ENCODE data around the gene ASIC3.
"Not testable (repeated sequence)": the region's sequence is repeated elsewhere in the genome, so short reads cannot be mapped to it uniquely, and the experiment has no call there.

The ASIC3 gene

GRCh38 chr7:151047976-151048815 is at the start of gene ASIC3:
Gene ASIC3, plus strand, starts transcription at chr7:151048531. Its CDS starts 355 bp downstream, at chr7:151048886.
- no peak for DNase-seq (ENCODE audit: low read depth in 4 of 4, low spot score in 1 of 4)

- DNase-seq (ENCODE audit: low read depth in 4 of 4, low spot score in 1 of 4): no peak
Observed at GRCh38 chr7:150999001-150999400, 49.3 kb upstream of the ASIC3 start.

GRCh38 chr7:150999497-151000230 is 48.7 kb upstream of the ASIC3 start:
- no peak for DNase-seq (ENCODE audit: low read depth in 4 of 4, low spot score in 1 of 4)

DNA sequence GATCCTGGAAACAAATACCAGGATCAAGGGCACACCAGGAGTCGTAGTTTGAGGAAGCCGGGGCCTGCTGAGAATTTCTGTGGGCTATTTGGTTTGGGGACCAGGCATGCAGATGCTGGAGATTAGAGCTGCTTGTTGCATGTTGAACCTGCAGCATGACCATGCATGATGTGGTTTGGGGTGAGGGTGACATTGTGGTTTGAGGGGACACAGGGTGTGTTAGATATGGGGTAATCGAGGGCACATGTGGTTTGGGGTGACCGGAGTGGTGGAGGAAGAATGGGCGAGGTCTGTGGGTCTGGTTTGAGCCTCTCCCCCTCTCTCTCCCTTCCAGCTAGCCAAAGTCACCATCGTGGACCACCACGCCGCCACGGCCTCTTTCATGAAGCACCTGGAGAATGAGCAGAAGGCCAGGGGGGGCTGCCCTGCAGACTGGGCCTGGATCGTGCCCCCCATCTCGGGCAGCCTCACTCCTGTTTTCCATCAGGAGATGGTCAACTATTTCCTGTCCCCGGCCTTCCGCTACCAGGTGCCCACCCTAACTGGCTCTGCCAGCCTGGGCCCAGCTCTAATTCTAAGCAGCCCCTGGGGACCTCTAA is 47.3 kb upstream of the ASIC3 start:
- DNase-seq (ENCODE audit: low read depth in 4 of 4, low spot score in 1 of 4): no peak

GRCh38 chr7:151001546-151001945 is 46.8 kb upstream of the ASIC3 start:
- DNase-seq (ENCODE audit: low read depth in 4 of 4, low spot score in 1 of 4): no peak

DNA sequence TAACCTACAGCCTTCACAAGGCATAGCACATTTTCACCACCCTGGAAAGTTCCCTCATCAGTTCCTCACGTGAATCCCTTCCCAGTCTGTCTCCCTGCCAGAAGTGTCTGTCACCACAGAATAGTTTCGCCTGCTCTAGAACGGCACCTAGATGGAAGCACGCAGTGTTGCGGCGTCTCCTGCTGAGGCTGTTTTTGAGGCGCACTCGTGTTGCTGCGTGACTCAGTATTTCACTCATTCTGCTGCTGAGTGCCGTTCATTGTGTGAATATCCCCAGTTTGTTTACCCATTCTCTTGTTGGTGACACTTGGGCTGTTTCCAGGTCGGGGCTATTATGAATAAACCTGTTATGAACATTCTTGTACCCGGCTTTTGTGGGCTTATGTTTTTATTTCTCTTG is 44.8 kb upstream of the ASIC3 start:
- no peak for DNase-seq (ENCODE audit: low read depth in 4 of 4, low spot score in 1 of 4)

DNA sequence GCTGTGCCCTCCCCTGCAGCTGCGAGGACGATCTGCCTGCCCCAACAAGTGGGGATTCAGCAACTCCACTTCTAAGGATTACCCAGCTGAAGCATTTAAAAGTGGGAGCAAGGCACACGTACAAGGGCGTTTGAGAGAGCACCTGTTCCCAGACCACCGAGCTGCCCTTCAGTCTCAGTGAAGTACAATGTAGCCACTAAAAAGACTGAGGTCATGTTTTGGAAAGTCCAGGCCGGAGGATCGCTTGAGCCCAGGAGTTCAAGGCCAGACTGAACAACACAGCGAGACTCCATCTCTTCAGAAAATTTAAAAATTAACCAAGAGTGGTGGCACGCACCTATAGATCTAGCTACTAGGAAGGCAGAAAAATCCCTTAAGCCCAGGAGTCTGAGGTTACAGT is 42.8 kb upstream of the ASIC3 start:
- DNase-seq (ENCODE audit: low read depth in 4 of 4, low spot score in 1 of 4): no peak

GRCh38 chr7:151006590-151007300 is 41.6 kb upstream of the ASIC3 start:
- DNase-seq (ENCODE audit: low read depth in 4 of 4, low spot score in 1 of 4): no peak

DNA sequence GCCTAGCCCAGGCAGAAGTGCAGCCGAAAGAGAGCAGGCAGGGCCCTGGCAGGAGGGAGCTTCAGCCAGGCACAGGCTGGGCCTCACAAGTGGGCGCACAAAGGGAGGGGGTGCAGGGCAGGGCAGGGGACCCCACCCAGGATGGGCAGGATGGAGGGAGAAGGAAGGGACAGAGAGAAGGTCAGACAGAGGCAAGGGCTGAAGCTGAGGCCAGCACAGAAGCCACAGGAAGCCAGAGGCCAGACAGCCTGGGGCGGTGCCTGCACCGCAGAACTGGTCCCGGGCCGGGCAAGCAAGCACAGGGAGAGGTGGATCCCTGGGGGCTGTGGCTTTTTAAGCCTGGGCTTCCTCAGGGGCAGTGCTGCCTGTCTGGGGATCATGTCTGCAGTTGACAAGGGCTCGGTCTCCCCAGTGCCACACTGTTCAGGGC is 40.8 kb upstream of the ASIC3 start:
- no peak for DNase-seq (ENCODE audit: low read depth in 4 of 4, low spot score in 1 of 4)

DNA sequence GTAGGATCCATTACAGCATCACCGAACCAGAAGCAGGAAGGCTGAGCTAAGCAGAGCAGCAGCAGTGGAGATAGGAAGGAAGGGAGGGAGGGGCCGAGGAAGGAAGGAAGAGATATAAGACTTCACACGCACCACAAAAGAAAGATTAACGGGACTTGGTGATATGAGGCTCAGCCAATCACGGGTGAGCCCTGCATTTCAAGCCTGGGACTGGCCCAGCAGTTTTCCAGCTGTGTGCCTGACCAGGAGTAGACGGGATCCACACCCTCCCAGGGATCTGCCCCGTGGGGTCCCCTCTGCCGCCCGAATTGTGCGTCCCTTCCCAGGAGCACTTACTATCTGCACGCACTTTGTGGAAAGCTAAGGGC is 40.2 kb upstream of the ASIC3 start:
- no peak for DNase-seq (ENCODE audit: low read depth in 4 of 4, low spot score in 1 of 4)

DNA sequence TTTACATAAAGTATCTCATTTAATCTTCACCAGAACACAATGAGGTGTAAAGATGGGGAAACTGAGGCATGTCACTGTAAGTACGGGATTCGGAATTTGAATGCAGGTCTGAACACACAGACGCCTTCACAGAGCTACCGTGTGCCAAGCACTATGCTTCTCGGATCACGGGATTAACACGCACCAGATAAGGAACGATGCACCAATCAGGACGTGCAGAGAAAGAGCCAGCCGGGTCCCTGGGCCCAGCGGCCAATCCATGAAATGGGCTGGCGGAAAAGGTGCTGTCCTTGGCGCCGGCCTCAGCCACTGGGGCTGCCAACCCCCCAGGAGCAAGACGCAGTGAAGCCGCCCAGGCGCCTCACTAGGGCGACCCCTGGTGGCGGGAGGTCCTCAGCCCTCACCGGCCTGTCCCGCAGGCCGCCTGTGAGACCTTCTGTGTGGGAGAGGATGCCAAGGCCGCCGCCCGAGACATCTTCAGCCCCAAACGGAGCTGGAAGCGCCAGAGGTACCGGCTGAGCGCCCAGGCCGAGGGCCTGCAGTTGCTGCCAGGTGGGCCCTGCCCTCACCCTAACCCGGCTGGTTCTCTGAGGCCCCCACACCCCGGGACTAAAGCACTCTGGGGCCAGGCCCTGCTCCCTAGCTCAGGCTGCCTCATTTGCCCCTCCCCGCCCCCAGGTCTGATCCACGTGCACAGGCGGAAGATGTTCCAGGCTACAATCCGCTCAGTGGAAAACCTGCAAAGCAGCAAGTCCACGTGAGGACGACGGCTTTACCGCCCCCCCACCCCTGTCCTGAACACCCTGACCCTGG is 39.6 kb upstream of the ASIC3 start:
- DNase-seq (ENCODE audit: low read depth in 4 of 4, low spot score in 1 of 4): peak; percentile 57 to 79 (median 76)

GRCh38 chr7:151009327-151010036 is 38.8 kb upstream of the ASIC3 start:
- no peak for DNase-seq (ENCODE audit: low read depth in 4 of 4, low spot score in 1 of 4)

- no peak for DNase-seq (ENCODE audit: low read depth in 4 of 4, low spot score in 1 of 4)
Observed at GRCh38 chr7:151010037-151010306, 38.4 kb upstream of the ASIC3 start.

GRCh38 chr7:151010307-151011096 is 37.8 kb upstream of the ASIC3 start:
- no peak for DNase-seq (ENCODE audit: low read depth in 4 of 4, low spot score in 1 of 4)

DNA sequence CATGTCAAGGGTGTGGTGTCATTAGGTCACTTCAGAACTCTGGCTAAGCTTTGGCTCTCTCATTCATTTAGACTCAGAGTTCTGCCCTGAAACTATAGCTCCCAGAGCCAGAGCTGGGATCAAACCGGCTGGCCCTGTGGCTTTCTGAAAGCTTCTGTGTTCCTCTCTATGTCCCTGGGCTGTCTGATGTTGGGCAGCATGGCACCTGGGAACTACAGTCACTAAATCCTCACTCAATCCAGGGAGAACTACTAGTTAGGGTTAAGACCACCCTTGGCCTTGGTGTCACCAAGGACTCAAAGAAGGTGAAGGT is 37.3 kb upstream of the ASIC3 start:
- DNase-seq (ENCODE audit: low read depth in 4 of 4, low spot score in 1 of 4): no peak

DNA sequence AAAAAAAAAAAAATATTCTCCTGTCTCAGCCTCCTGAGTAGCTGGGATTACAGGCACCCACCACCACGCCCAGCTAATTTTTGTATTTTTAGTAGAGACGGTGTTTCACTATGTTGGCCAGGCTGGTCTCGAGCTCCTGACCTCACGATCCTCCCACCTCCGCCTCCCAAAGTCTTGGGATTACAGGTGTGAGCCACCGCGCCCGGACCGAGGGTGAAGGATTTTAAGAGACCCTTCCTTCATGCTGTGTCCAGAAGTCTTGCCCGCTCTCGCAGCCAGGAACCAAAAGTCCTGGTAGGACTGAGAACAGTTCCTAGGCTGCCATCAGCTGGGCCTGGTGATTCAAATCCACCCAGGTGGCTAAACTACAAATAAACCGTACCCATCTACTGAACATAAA is 36.7 kb upstream of the ASIC3 start:
- not testable (repeated sequence) for DNase-seq (ENCODE audit: low read depth in 4 of 4, low spot score in 1 of 4)

- no peak for DNase-seq (ENCODE audit: low read depth in 4 of 4, low spot score in 1 of 4)
Observed at GRCh38 chr7:151012031-151012692, 36.2 kb upstream of the ASIC3 start.

- DNase-seq (ENCODE audit: low read depth in 4 of 4, low spot score in 1 of 4): no peak
Observed at GRCh38 chr7:151012911-151013347, 35.4 kb upstream of the ASIC3 start.

DNA sequence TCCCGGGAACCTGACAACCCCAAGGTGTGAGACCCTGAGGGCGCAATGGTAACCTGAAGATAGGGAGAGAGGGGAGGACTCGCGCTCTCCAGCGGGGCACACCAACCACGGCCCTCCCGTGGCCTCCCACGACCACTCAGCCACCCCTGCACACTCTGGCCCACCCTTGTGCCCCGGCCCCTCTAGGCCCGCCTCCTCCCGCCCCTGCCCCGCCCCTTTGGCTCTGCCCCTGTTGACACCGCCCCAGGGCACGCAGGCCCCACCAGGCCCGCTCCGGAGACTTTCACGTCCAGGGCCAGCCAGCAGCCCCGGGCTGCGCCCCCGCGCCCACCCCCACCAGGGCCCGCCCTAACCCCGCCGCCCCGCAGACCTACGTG is 35.0 kb upstream of the ASIC3 start:
- no peak for DNase-seq (ENCODE audit: low read depth in 4 of 4, low spot score in 1 of 4)

All from stimulated activated CD4-positive, alpha-beta T cell treated with anti-CD3 and anti-CD28 coated beads, Interleukin-1b, Interleukin-23, amount 100 ng/mL, for 24 hours (primary cell).